ENCODE results near the gene LMO3.

- no peak for TF ChIP-seq FOXM1 (IDR thresholded peaks at IDR 0.05; ENCODE audit: borderline replicate concordance)
- TF ChIP-seq SP1 (IDR thresholded peaks at IDR 0.05): no peak
- TF ChIP-seq SUZ12 (IDR thresholded peaks at IDR 0.05): no peak
- no peak for TF ChIP-seq TARDBP (IDR thresholded peaks at IDR 0.05)
- TF ChIP-seq ARNT (IDR thresholded peaks at IDR 0.05): no peak
- TF ChIP-seq BHLHE40 (IDR thresholded peaks at IDR 0.05; ENCODE audit: borderline replicate concordance): no peak
- no peak for TF ChIP-seq L3MBTL2 (conservative IDR thresholded peaks at IDR 0.05)
- TF ChIP-seq, protein P1, sequence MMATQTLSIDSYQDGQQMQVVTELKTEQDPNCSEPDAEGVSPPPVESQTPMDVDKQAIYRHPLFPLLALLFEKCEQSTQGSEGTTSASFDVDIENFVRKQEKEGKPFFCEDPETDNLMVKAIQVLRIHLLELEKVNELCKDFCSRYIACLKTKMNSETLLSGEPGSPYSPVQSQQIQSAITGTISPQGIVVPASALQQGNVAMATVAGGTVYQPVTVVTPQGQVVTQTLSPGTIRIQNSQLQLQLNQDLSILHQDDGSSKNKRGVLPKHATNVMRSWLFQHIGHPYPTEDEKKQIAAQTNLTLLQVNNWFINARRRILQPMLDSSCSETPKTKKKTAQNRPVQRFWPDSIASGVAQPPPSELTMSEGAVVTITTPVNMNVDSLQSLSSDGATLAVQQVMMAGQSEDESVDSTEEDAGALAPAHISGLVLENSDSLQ (IDR thresholded peaks at IDR 0.05): no peak
- TF ChIP-seq ELF4 (IDR thresholded peaks at IDR 0.05): no peak
- TF ChIP-seq ZNF384 (IDR thresholded peaks at IDR 0.05): no peak
- no peak for TF ChIP-seq HDGF (IDR thresholded peaks at IDR 0.05; ENCODE audit: borderline replicate concordance)
- TF ChIP-seq NFRKB (IDR thresholded peaks at IDR 0.05): no peak
- no peak for TF ChIP-seq FOXK2 (IDR thresholded peaks at IDR 0.05)
- TF ChIP-seq FOXA1 (IDR thresholded peaks at IDR 0.05): no peak
Observed at GRCh38 chr12:16573398-16574077, 32.4 kb downstream of the LMO3 start.
